ENCODE measurements around the gene PPM1M. TPM values are rescaled to one million over a fixed set of nuclear protein-coding genes. Genes with fewer than 3 reads are reported as not detected.
"Not testable (repeated sequence)": the region's sequence is repeated elsewhere in the genome, so short reads cannot be mapped to it uniquely, and the experiment has no call there.

PPM1M gene
- total RNA-seq, 1 donor from 2014 or later: 44.6 TPM

DNA sequence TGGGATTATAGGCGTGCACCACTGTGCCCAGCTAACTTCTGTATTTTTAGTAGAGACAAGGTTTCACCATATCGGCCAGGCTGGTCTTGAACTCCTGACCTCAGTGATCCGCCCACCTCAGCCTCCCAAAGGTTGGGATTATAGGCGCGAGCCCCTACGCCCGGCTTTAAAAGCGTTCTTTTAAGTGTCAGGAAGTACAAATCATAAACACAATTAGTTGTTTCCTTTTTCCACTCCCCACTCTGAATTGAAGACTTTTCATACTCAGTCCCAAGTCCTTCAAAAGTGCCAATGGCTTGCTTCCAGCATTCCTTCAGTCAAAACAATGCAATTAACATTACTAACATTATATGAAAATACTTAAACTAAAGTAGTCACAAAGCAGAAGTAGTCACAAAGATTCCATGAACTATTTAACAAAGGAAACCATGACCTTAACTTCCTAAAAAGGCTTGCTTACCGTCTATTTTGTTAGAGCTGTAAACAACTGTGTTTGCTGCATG lies 24.7 kb downstream of the PPM1M start:
- intact Hi-C loops (cut with micrococcal nuclease): no loop called here
- H3K36me3 Mint-ChIP-seq (ENCODE audit: low read depth): peaks cover 84% of the 10 kb centered on the region
- ATAC-seq (ENCODE audit: low read depth): no peak

DNA sequence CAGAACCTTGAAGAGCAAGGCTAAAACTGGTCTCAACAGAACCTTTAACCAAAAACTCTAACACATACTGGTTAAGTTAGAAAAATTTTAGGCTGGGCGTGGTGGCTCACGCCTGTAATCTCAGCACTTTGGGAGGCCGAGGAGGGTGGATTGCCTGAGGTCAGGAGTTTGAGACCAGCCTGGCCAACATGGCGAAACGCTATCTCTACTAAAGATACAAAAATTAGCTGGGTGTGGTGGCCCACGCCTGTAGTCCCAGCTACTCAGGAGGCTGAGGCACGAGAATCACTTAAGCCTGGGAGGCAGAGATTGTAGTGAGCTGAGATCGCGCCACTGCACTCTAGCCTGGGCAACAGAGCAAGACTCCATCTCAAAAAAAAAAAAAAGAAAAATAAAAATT lies 26.6 kb downstream of the PPM1M start:
- Mint-ChIP-seq H3K36me3 (ENCODE audit: low read depth) (peaks cover 80% of the 10 kb centered on the region), H3K27ac (peak overlapping the region; percentile 69), H3K4me1 (peaks cover 94% of the 10 kb centered on the region)
- CTCF ChIA-PET: interaction anchor here (1.1 to 2.5 kb wide), 4 partner anchors 15 to 67 kb away, joined by 3 to 10 read pairs (median 6); partner anchors contain the start of gene GLYCTK
- DNase-seq; H3K27me3 Mint-ChIP-seq; intact Hi-C loops (cut with micrococcal nuclease); ATAC-seq (ENCODE audit: low read depth); H3K9me3 Mint-ChIP-seq; H3K4me3 Mint-ChIP-seq: not testable (repeated sequence)
- POLR2A ChIA-PET: interaction anchor here (0.8 to 2.4 kb wide), 6 partner anchors 9 to 33 kb away, joined by 3 to 11 read pairs (median 7); partner anchors contain the start of genes GLYCTK, PPM1M and TWF2

More for the DNA sequence above, 24.7 kb downstream of the PPM1M start:
- H3K9me3 Mint-ChIP-seq: no peaks in the 10 kb centered on the region
- H3K4me3 Mint-ChIP-seq: peak overlapping the region; percentile 41
- no peaks in the 10 kb centered on the region for H3K27me3 Mint-ChIP-seq
- peaks cover 79% of the 10 kb centered on the region for H3K4me1 Mint-ChIP-seq
- POLR2A ChIA-PET: interaction anchor here (1.9 to 4.0 kb wide), 5 partner anchors 8 to 45 kb away, joined by 5 to 16 read pairs (median 10); partner anchors contain the start of genes GLYCTK, PPM1M, TLR9 and WDR82
- CTCF ChIA-PET: interaction anchor here (0.7 to 2.5 kb wide), 5 partner anchors 9 to 69 kb away, joined by 3 to 8 read pairs (median 4); partner anchors contain the start of gene GLYCTK
- no peak for TF ChIP-seq CTCF (IDR thresholded peaks at IDR 0.05)
- H3K27ac Mint-ChIP-seq: peak overlapping the region; percentile 76
- DNase-seq: no peak

DNA sequence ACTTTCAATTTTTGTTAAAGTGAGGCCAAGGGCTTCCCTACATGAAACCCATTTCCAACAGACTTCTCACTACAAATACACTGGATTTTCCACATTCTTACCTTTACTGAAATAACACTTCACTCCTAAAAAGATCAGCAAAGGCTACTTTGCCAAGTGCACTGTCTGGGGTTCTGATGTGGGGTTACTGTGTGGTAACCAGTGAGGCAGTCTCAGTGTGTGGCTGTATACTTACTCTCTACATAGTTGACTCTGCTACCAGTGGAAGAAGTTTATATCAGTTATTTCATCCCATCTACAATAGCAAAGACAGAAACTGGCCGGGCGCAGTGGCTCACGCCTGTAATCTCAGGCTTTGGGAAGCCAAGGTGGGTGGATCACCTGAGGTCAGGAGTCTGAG lies 27.3 kb downstream of the PPM1M start:
- CTCF ChIA-PET: interaction anchor here (1.8 kb wide), 1 partner anchor 52 kb away, joined by 10 read pairs; no protein-coding TSS in a partner anchor
- Mint-ChIP-seq H3K27me3 (no peaks in the 10 kb centered on the region), H3K27ac (peak overlapping the region; percentile 37), H3K36me3 (ENCODE audit: low read depth) (peaks cover 79% of the 10 kb centered on the region), H3K4me3 (no peak overlapping the region), H3K4me1 (peaks cover 95% of the 10 kb centered on the region), H3K9me3 (no peaks in the 10 kb centered on the region)
- POLR2A ChIA-PET: interaction anchor here (1.1 to 2.2 kb wide), 3 partner anchors 14 to 33 kb away, joined by 3 to 11 read pairs (median 4); partner anchors contain the start of gene GLYCTK
- no peak for TF ChIP-seq CTCF (IDR thresholded peaks at IDR 0.05)
- ATAC-seq (ENCODE audit: low read depth) (no peak), DNase-seq (no peak)
- intact Hi-C loops (cut with micrococcal nuclease): no loop called here

DNA sequence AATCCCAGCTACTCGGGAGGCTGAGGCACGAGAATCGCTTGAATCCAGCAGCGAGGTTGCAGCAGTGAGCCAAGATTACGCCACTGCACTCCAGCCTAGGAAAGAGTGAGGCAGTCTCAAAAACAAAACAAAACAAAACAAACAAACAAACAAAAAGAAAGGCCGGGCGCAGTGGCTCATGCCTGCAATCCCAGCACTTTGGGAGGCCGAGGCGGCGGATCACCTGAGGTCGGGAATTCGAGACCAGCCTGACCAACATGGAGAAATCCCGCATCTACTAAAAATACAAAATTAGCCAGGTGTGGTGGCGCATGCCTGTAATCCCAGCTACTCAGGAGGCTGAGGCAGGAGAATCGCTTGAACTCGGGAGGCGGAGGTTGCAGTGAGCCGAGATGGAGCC lies 29.2 kb downstream of the PPM1M start:
- Mint-ChIP-seq H3K4me1 (peaks cover 86% of the 10 kb centered on the region), H3K4me3 (peak overlapping the region; percentile 24), H3K36me3 (ENCODE audit: low read depth) (peaks cover 71% of the 10 kb centered on the region)
- DNase-seq; H3K9me3 Mint-ChIP-seq; CTCF ChIA-PET; ATAC-seq (ENCODE audit: low read depth); H3K27ac Mint-ChIP-seq; H3K27me3 Mint-ChIP-seq: not testable (repeated sequence)
- intact Hi-C loops (cut with micrococcal nuclease): loop anchor here (5.0 kb wide), 1 partner anchor 272 kb away; no protein-coding TSS in a partner anchor
- POLR2A ChIA-PET: interaction anchor here (1.3 to 6.1 kb wide), 2 partner anchors 30 to 37 kb away, joined by 3 to 111 read pairs; partner anchors contain the start of gene TWF2

- Mint-ChIP-seq H3K36me3 (ENCODE audit: low read depth) (peaks cover 49% of the 10 kb centered on the region), H3K9me3 (no peaks in the 10 kb centered on the region), H3K4me3 (peak overlapping the region; percentile 99), H3K27me3 (no peaks in the 10 kb centered on the region), H3K27ac (peak overlapping the region; percentile 98), H3K4me1 (peaks cover 66% of the 10 kb centered on the region)
- CTCF ChIA-PET: interaction anchor here (0.8 to 6.0 kb wide), 12 partner anchors 12 to 64 kb away, joined by 3 to 48 read pairs (median 4); partner anchors contain the start of gene TWF2
- intact Hi-C loops (cut with micrococcal nuclease): loop anchor here (2.0 to 5.0 kb wide), 2 partner anchors 15 to 275 kb away; no protein-coding TSS in a partner anchor
- TF ChIP-seq CTCF (IDR thresholded peaks at IDR 0.05): no peak
- POLR2A ChIA-PET: interaction anchor here (0.6 to 6.1 kb wide), 15 partner anchors 9 to 123 kb away, joined by 3 to 111 read pairs (median 16); partner anchors contain the start of genes DNAH1, GLYCTK, POC1A and PPM1M
- DNase-seq (peak; percentile 51), ATAC-seq (ENCODE audit: low read depth) (peak; percentile 30)
Measured at GRCh38 chr3:52277071-52277964, 31.8 kb downstream of the PPM1M start.

Data from activated B cell treated with CpG ODN at 0.5 μM for 24 hours (primary cell).